Measurements from ENCODE around the gene HK2.

HK2 gene

DNA sequence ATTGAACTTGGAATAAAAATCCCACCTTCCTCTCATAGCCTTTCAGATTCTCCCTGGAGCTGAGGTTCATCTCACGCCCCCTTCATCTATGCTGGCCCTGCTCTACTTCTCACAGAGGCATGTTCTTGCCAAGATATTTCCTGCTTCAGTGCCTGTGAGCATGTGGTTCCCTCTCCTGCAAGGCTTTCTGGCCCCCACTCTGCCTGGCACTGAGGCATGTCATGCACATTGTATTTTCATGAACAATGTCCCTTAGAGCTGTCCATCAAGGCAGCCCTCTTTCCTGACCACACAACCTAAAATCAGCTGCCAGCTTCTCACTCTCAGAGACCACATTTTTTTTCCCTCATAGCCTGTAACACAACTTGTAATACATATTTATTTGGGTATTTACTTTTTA is 18.0 kb upstream of the HK2 start:
- H2AK5ac ChIP-seq (ENCODE audit: low read depth, low read length) = no peak overlapping the region
- no peak overlapping the region for H3K18ac ChIP-seq (ENCODE audit: low read length)
- WGBS, 2 donors (ENCODE audit: extremely low coverage in 2 of 2, insufficient read length in 2 of 2, insufficient replicate concordance in 1 of 2) = no CpG with 5 or more reads among the region's 1 CpG
- H3K4me3 ChIP-seq (ENCODE audit: low read length in 2 of 2) = no peak overlapping the region
- H2AFZ ChIP-seq (ENCODE audit: low read length) = no peak overlapping the region
- H3K27ac ChIP-seq (replicated peaks; ENCODE audit: low read length) = no peak overlapping the region
- no peak overlapping the region for H4K91ac ChIP-seq (ENCODE audit: low read depth, low read length, poor library complexity)
- no peaks in the 10 kb centered on the region for H3K36me3 ChIP-seq (replicated peaks in 1 of 2; ENCODE audit: control insufficient read depth in 2 of 2, insufficient read depth in 2 of 2, low read length in 2 of 2)
- H3K4me2 ChIP-seq (ENCODE audit: insufficient read depth, low read length, poor library complexity, severe bottlenecking) = no peak overlapping the region
- H3K9me3 ChIP-seq (replicated peaks in 1 of 2; ENCODE audit: control insufficient read depth in 2 of 2, insufficient read depth in 1 of 2, low read depth in 1 of 2, low read length in 2 of 2) = no peaks in the 10 kb centered on the region
- no peak overlapping the region for H2BK15ac ChIP-seq (ENCODE audit: low read length)
- no peak overlapping the region for H3K14ac ChIP-seq (ENCODE audit: low read length)
- no peak for DNase-seq (ENCODE audit: low spot score)
- H2BK120ac ChIP-seq (ENCODE audit: low read depth, low read length) = no peak overlapping the region
- H4K8ac ChIP-seq (ENCODE audit: low read depth, low read length) = no peak overlapping the region
- peaks cover 2 to 10% of the 10 kb centered on the region in 2 donors for H3K4me1 ChIP-seq (ENCODE audit: control insufficient read depth in 2 of 2, insufficient read depth in 1 of 2, low read depth in 1 of 2, low read length in 2 of 2)
- no peak overlapping the region for H3K9ac ChIP-seq (ENCODE audit: low read depth, low read length, poor library complexity)
- H3K23ac ChIP-seq (ENCODE audit: low read depth, low read length, poor library complexity) = no peak overlapping the region
- no peak overlapping the region for H2BK12ac ChIP-seq (ENCODE audit: low read length)
- no peaks in the 10 kb centered on the region for H3K27me3 ChIP-seq (ENCODE audit: control insufficient read depth in 3 of 3, insufficient read depth in 3 of 3, low read depth in 1 of 3, low read length in 3 of 3)
- H2BK5ac ChIP-seq (ENCODE audit: low read length) = no peak overlapping the region
- H3K79me1 ChIP-seq (ENCODE audit: low read depth, low read length) = no peaks in the 10 kb centered on the region
- no peak overlapping the region for H3K4ac ChIP-seq (ENCODE audit: low read length)

- H3K4me1 ChIP-seq (ENCODE audit: control insufficient read depth in 2 of 2, insufficient read depth in 1 of 2, low read depth in 1 of 2, low read length in 2 of 2) = peaks cover 2 to 10% of the 10 kb centered on the region in 2 donors
- H3K23ac ChIP-seq (ENCODE audit: low read depth, low read length, poor library complexity) = no peak overlapping the region
- H3K14ac ChIP-seq (ENCODE audit: low read length) = no peak overlapping the region
- no CpG with 5 or more reads among the region's 7 CpGs for WGBS, 2 donors (ENCODE audit: extremely low coverage in 2 of 2, insufficient read length in 2 of 2, insufficient replicate concordance in 1 of 2)
- H2BK5ac ChIP-seq (ENCODE audit: low read length) = no peak overlapping the region
- no peak overlapping the region for H2BK15ac ChIP-seq (ENCODE audit: low read length)
- H3K27ac ChIP-seq (replicated peaks; ENCODE audit: low read length) = no peak overlapping the region
- no peak overlapping the region for H2BK120ac ChIP-seq (ENCODE audit: low read depth, low read length)
- no peak overlapping the region for H4K91ac ChIP-seq (ENCODE audit: low read depth, low read length, poor library complexity)
- no peak overlapping the region for H2AK5ac ChIP-seq (ENCODE audit: low read depth, low read length)
- H3K4ac ChIP-seq (ENCODE audit: low read length) = no peak overlapping the region
- H2AFZ ChIP-seq (ENCODE audit: low read length) = peak overlapping the region; percentile 75
- H3K4me3 ChIP-seq (ENCODE audit: low read length in 2 of 2) = no peak overlapping the region
- no peak overlapping the region for H3K4me2 ChIP-seq (ENCODE audit: insufficient read depth, low read length, poor library complexity, severe bottlenecking)
- no peaks in the 10 kb centered on the region for H3K9me3 ChIP-seq (replicated peaks in 1 of 2; ENCODE audit: control insufficient read depth in 2 of 2, insufficient read depth in 1 of 2, low read depth in 1 of 2, low read length in 2 of 2)
- H3K27me3 ChIP-seq (ENCODE audit: control insufficient read depth in 3 of 3, insufficient read depth in 3 of 3, low read depth in 1 of 3, low read length in 3 of 3) = no peaks in the 10 kb centered on the region
- H4K8ac ChIP-seq (ENCODE audit: low read depth, low read length) = no peak overlapping the region
- H3K36me3 ChIP-seq (replicated peaks in 1 of 2; ENCODE audit: control insufficient read depth in 2 of 2, insufficient read depth in 2 of 2, low read length in 2 of 2) = no peaks in the 10 kb centered on the region
- no peak overlapping the region for H2BK12ac ChIP-seq (ENCODE audit: low read length)
- no peak overlapping the region for H3K9ac ChIP-seq (ENCODE audit: low read depth, low read length, poor library complexity)
- no peaks in the 10 kb centered on the region for H3K79me1 ChIP-seq (ENCODE audit: low read depth, low read length)
- no peak for DNase-seq (ENCODE audit: low spot score)
- no peak overlapping the region for H3K18ac ChIP-seq (ENCODE audit: low read length)
Observed at GRCh38 chr2:74816540-74817303, 17.2 kb upstream of the HK2 start.

DNA sequence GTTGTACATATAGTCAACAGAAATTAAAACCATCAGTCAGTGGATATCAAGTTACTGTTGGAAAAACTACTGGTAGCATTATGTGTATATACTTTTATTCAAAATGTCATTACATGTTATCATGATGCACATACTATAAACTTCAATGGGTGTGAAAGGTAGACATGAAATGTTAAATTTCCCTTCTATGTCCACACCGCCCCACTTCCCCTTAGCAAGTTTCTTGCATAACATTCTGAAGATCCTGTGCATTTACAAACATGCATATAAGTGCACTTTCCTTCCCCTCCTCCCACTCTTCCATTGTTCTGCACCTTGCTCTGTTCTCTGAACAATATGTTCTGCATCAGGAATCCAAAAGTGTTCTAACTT is 16.6 kb upstream of the HK2 start:
- Histone ChIP-seq H3K27me3 (ENCODE audit: control insufficient read depth in 3 of 3, insufficient read depth in 3 of 3, low read depth in 1 of 3, low read length in 3 of 3) (no peaks in the 10 kb centered on the region), H4K8ac (ENCODE audit: low read depth, low read length) (no peak overlapping the region), H3K4ac (ENCODE audit: low read length) (no peak overlapping the region), H3K23ac (ENCODE audit: low read depth, low read length, poor library complexity) (no peak overlapping the region), H3K27ac (replicated peaks; ENCODE audit: low read length) (no peak overlapping the region), H2BK120ac (ENCODE audit: low read depth, low read length) (no peak overlapping the region), H3K4me3 (ENCODE audit: low read length in 2 of 2) (no peak overlapping the region), H3K18ac (ENCODE audit: low read length) (no peak overlapping the region), H3K14ac (ENCODE audit: low read length) (no peak overlapping the region), H2BK12ac (ENCODE audit: low read length) (no peak overlapping the region), H2BK15ac (ENCODE audit: low read length) (no peak overlapping the region), H2BK5ac (ENCODE audit: low read length) (no peak overlapping the region), H4K91ac (ENCODE audit: low read depth, low read length, poor library complexity) (no peak overlapping the region), H3K79me1 (ENCODE audit: low read depth, low read length) (no peaks in the 10 kb centered on the region), H3K9ac (ENCODE audit: low read depth, low read length, poor library complexity) (no peak overlapping the region), H3K36me3 (replicated peaks in 1 of 2; ENCODE audit: control insufficient read depth in 2 of 2, insufficient read depth in 2 of 2, low read length in 2 of 2) (no peaks in the 10 kb centered on the region), H3K4me2 (ENCODE audit: insufficient read depth, low read length, poor library complexity, severe bottlenecking) (no peak overlapping the region), H3K9me3 (replicated peaks in 1 of 2; ENCODE audit: control insufficient read depth in 2 of 2, insufficient read depth in 1 of 2, low read depth in 1 of 2, low read length in 2 of 2) (no peaks in the 10 kb centered on the region), H2AK5ac (ENCODE audit: low read depth, low read length) (no peak overlapping the region), H2AFZ (ENCODE audit: low read length) (peak overlapping the region; percentile 75), H3K4me1 (ENCODE audit: control insufficient read depth in 2 of 2, insufficient read depth in 1 of 2, low read depth in 1 of 2, low read length in 2 of 2) (peaks cover 3 to 10% of the 10 kb centered on the region in 2 donors)
- no CpG with 5 or more reads among the region's 1 CpG for WGBS, 2 donors (ENCODE audit: extremely low coverage in 2 of 2, insufficient read length in 2 of 2, insufficient replicate concordance in 1 of 2)
- DNase-seq (ENCODE audit: low spot score) = no peak

- H3K9me3 ChIP-seq (replicated peaks in 1 of 2; ENCODE audit: control insufficient read depth in 2 of 2, insufficient read depth in 1 of 2, low read depth in 1 of 2, low read length in 2 of 2) = no peaks in the 10 kb centered on the region
- no peaks in the 10 kb centered on the region for H3K27me3 ChIP-seq (ENCODE audit: control insufficient read depth in 3 of 3, insufficient read depth in 3 of 3, low read depth in 1 of 3, low read length in 3 of 3)
- H3K4me2 ChIP-seq (ENCODE audit: insufficient read depth, low read length, poor library complexity, severe bottlenecking) = no peak overlapping the region
- H2BK12ac ChIP-seq (ENCODE audit: low read length) = no peak overlapping the region
- no peak overlapping the region for H2AK5ac ChIP-seq (ENCODE audit: low read depth, low read length)
- no peak overlapping the region for H3K18ac ChIP-seq (ENCODE audit: low read length)
- H3K4ac ChIP-seq (ENCODE audit: low read length) = no peak overlapping the region
- no peaks in the 10 kb centered on the region for H3K79me1 ChIP-seq (ENCODE audit: low read depth, low read length)
- no peak overlapping the region for H3K14ac ChIP-seq (ENCODE audit: low read length)
- no peak overlapping the region for H3K23ac ChIP-seq (ENCODE audit: low read depth, low read length, poor library complexity)
- H4K91ac ChIP-seq (ENCODE audit: low read depth, low read length, poor library complexity) = no peak overlapping the region
- no peak overlapping the region for H2BK15ac ChIP-seq (ENCODE audit: low read length)
- peaks cover 7 to 21% of the 10 kb centered on the region in 2 donors for H3K4me1 ChIP-seq (ENCODE audit: control insufficient read depth in 2 of 2, insufficient read depth in 1 of 2, low read depth in 1 of 2, low read length in 2 of 2)
- H2BK5ac ChIP-seq (ENCODE audit: low read length) = no peak overlapping the region
- H3K4me3 ChIP-seq (ENCODE audit: low read length in 2 of 2) = no peak overlapping the region
- H2BK120ac ChIP-seq (ENCODE audit: low read depth, low read length) = no peak overlapping the region
- H4K8ac ChIP-seq (ENCODE audit: low read depth, low read length) = no peak overlapping the region
- no peaks in the 10 kb centered on the region for H3K36me3 ChIP-seq (replicated peaks in 1 of 2; ENCODE audit: control insufficient read depth in 2 of 2, insufficient read depth in 2 of 2, low read length in 2 of 2)
- no peak overlapping the region for H3K9ac ChIP-seq (ENCODE audit: low read depth, low read length, poor library complexity)
- no peak overlapping the region for H3K27ac ChIP-seq (replicated peaks; ENCODE audit: low read length)
- no peak for DNase-seq (ENCODE audit: low spot score)
- no peak overlapping the region for H2AFZ ChIP-seq (ENCODE audit: low read length)
Observed at GRCh38 chr2:74819702-74820101, 14.2 kb upstream of the HK2 start.
